Inferior parietal cortex (tissue), 1 donor: ENCODE measurements around the gene METTL21C.

ENCODE experiments used
- DNase-seq: peaks from one replicate; pipeline ENCODE4 v3.0.0-alpha.2; 2016; ENCODE audit errors: extremely low spot score

METTL21C gene

DNA sequence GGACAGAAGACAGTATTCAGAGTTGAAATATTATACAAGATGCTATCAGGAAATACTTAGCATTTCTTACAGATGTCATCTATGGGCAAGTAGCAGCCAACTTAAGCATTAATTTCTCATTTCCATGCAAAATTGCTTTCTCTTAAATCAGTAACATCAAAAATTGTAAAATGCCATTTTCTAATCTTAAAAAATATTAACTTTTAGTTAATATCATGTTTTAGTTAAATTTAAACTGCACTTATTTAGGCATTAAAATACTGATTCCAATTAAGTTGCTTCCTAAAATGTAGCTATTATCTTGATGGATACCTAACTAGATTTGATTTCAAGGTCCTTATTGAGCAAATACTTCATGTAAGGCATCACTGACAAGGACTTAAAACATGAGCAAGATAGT lies 27.8 kb downstream of the METTL21C start:
- DNase-seq, result no peak

DNA sequence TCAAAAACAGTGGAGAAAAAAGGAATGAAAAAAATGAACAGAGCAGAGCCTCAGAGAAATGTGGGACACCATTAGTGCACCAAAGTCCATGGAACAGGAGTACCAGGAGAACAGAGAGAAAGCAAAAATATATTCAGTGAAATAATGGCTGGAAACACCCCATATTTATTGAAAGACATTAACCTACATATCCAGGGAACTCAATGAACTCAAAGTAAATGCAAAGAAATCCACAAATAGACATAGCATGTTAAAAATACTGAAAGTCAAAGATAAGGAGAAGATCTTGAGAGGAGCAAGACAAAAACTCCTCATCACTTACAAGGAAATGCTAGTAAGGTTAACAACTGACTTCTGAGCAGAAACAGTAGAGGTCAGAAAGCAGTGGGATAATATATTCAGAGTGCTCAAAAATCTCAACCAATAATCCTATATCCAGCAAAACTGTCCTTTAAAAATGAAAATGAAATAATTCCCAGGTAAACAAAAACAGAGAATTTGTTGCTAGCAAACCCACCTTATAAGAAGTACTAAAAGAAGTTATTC lies 35.6 kb downstream of the METTL21C start:
- no peak for DNase-seq

DNA sequence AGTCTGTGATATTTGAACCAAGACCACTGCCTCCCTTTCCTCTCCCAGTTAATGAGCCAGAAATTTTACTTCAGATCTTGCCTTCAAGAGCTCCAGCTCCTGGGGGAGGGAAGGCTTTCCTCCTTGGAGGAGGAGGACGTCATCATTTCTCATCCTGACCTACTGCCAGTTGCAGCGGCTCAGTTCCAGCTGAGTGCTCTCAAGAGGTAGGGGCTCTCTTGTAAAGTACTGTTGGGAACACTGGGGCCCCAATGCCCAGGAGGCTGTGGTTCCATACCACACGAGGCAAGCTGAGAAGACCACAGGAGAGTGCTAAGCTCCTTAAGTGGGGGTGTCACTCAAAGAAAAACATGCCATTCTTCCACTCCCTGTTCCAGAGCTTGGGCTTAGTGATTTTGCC lies 36.2 kb downstream of the METTL21C start:
- DNase-seq, result no peak

DNA sequence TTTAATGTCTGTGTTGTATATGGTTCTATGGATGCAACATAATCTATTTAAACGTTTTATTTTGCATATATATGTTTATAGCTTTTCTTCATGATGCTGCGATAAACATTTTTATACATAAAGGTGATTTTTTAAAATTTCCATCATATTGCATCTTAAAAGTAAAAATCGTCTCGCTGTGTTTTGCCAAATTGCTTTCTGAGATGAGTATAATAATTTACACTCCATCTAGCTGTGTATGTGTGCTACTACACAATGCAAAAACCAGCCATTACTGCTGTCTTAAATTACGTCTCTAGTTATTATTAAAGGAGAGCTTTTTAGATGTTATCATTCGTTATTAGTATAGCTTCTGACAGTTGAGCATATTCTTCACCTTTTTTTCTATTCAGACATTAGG lies 37.2 kb downstream of the METTL21C start:
- no peak for DNase-seq

DNA sequence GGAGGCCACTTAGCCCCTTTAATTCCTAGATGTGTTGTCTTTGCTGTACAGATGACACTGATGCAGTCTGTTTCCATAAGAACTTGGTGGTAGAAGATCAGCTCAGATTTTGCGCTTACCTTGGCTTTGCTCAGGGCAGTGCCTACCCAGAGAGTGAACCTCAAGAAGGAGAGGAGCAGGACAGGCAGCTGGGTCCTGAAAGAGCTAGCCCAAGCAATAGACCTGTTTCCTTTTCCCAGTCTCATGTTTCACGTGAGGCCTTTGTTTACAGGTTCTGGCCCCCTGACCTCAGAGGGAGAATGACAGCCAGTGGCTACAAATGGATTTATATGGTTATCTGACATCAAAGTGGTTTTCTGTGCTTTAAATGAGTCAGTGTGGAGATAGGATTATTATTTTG lies 40.1 kb downstream of the METTL21C start:
- no peak for DNase-seq

DNA sequence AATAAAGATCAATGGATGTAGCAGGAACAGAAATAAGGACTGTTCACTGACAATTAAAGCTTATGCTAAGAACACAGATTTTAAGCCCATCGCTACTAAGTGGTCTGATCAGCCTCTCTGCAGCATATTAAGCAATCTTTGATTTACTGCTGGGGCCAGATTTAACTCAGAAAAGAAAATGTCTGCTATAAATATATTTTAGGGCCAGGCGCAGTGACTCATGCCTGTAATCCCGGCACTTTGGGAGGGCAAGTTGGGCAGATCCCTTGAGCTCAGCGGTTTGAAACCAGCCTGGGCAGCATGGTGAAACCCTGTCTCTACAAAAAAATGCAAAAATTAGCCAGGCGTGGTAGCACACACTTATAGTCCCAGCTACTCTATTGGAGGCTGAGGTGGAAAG lies 43.0 kb downstream of the METTL21C start:
- no peak for DNase-seq

DNA sequence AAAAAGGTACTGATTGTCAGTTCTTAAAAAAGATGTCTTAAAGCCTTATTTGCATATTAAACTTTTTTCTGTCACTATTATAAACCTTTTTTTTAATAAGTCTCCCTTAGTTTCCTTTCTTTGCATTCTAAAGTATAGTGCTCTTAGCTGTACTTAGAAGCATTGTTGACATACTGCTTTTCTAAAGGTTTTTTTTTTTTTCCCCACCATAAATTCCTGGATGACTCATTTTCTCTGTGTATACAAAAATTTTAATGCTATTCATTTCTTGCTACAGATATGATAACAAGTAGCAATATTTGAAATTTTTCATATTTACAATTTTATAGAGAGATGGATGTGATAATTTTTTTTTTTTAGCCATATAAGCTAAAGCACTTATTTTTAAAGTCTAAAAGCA lies 43.5 kb downstream of the METTL21C start:
- DNase-seq, result no peak

DNA sequence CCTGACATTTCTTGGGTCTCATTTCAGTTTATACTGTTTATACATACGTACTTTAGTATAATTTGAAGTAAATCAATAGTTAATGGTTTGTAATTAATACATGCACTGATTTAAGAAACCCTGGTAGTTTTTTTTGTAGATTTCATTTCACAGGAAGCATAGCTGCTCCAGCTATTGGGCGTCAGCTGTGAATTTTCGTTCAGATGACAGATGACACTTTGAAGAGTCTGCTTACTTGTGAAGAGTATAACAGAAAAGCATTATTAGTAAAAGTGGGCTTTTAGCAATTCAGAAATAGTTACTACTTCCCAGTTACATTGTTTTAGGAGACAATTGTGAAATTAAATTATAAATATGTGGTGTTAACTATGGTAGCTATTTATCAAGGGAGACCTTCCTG lies 44.4 kb downstream of the METTL21C start:
- DNase-seq, result no peak

DNA sequence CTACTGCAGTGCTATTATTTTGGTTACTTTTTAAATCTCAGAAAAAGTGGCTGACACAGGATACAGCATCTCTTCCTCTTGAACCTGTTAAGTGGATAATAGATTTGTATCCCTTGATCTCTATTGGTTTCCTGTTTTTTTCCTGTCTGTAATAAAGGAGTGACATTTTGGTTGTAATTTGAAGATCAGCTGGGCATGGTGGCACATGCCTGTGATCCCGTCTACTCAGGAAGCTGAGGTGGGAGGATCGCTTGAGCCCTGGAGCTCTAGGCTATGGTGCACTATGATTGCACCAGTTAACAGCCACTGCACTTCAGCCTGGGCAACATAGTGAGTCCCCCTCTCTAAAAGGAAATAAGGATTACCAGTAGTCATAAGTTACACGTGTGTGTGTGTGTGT lies 46.8 kb downstream of the METTL21C start:
- no peak for DNase-seq

DNA sequence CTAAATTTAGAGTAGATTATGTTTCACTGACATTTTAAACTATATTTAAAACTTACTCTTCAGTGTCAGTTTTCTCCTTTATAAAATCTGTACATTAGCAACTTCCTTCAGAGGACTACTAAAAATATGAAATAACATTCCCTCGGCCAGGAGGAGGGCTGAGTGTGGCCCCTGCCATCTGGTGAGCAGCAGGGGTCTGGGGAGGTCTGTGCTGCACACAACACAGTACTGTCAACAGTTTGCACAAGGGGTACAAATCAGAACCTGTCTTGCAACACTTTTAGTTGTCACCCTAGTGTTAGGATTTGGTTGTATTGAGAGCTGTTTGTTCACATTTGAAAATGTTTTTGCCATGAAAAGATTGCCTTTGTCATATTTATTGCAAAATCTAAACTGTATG lies 49.1 kb downstream of the METTL21C start:
- DNase-seq, result no peak

DNA sequence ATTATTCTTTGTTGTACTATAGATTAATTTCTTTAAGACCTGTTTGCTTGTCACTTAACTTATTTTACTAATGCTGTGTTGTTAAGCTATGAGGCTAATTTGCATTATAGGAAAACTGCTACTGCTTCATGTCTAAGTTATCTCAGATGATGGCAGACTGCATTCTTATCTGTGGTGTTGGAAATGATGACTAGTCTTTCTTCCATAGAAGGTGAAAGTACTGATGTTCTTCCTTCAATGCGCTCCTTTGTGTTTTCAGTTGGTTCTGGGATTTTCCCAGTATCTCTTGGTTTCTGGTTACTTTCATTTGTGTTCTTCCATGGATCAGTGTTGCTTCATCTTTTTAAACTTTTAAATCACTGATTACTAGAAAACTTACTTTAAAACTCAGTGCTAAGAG lies 51.2 kb downstream of the METTL21C start:
- DNase-seq, result no peak

DNA sequence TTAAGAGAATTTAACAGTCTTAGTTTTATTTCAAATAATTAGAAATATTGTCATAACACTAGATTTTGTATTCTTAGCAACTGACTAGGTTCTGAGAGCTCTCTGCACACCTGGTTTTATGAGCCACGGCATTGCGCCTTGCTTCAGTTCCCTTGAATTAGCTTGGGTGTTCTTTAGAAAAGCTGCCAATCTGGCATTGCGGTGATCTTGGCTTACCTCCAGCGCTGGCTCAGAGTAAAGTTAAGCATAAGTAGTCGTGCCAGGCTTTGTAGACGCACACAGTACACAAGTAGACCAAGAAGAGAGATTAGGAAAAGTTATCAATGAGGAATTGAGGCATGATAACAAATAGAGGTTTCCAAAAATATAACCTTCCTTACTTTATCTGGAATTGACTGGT lies 52.4 kb downstream of the METTL21C start:
- peak; percentile 27 for DNase-seq

DNA sequence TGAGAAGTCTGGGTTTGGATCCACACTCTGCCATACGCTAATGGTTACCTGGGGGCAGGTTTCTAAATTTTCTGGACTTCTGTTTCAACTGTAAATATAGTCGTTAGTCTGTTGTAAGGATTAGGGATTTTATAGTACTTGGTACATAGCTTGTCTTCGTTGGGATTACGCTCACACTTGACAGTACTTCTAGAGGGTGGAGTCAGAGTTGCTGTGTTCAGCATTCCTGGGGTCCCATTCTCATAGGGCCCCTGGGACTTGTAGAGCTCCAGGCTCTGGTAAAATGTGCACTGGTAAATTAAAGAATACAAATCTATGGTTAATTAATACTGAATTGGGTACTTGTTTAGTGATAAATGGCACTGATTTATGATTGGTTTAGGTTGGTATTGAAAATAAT lies 52.8 kb downstream of the METTL21C start:
- DNase-seq, result no peak

DNA sequence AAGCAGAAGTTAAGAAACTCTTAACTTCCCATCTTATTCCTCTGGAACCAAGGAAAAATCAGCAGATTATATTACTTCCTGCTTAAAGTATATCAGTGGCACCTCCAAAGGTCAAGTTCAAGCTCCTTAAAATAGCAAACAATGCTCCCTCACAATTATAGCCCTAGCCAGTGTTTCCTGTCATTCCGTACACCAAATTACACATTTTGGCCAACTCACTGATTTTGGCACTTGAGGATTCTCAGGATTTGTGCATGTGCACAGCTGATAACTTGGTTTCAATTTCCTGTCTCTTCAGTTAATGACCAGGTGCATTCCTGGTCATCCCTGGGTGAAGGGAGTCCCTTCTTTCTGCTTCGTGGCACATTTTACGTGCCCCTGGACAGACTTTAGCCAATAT lies 56.1 kb downstream of the METTL21C start:
- no peak for DNase-seq
